SK-N-SH (cell line): Measurements from ENCODE around the gene TTC28. TPM values are rescaled to one million over a fixed set of nuclear protein-coding genes. Genes with fewer than 3 reads are reported as not detected.

Experiments used
- CTCF ChIA-PET: fragments of 300-600, 350-600 bp; formaldehyde crosslinking; extraction: SDS; loops from one replicate; lab custom pipeline; 2021; lab: Yijun Ruan, JAX
- POLR2A ChIA-PET: fragments of 350-600 bp; sonication (Branson Sonifier 250); formaldehyde crosslinking; extraction: SDS; loops from one replicate; lab custom pipeline; 2020; ENCODE audit warnings: antibody characterized with exemption, inconsistent platforms; lab: Yijun Ruan, JAX
- DNase-seq: peaks from one replicate; pipeline ENCODE4 v3.0.0; 2012
- H2AFZ ChIP-seq: fragments of 200-600 bp; sonication (generic); 2 replicates; pipeline ENCODE4 v1.8.1; 2016; ENCODE audit warnings: antibody characterized with exemption, mild to moderate bottlenecking, low read depth
- H3F3A ChIP-seq: fragments of 200-600 bp; sonication (generic); replicated peaks from 2 replicates; pipeline ENCODE3; 2016; ENCODE audit warnings: antibody characterized with exemption, mild to moderate bottlenecking; ENCODE audit not compliant: insufficient read depth
- H3K27ac ChIP-seq, 2 experiments: fragments of 200-500 bp in 1 of 2; fragments of 200-600 bp in 1 of 2; sonication (Bioruptor generic) in 1 of 2; sonication (generic), shearing (Covaris generic) in 1 of 2; 2 replicates each; pipeline versions ENCODE4 v1.5.1 to v1.6.1; 2014 to 2016; ENCODE audit warnings: low read depth in 2 of 2, inconsistent platforms in 1 of 2, low read length in 1 of 2, mild to moderate bottlenecking in 1 of 2, mixed read lengths in 1 of 2
- H3K27me3 ChIP-seq: fragments of 200-600 bp; sonication (generic), shearing (Covaris generic); 2 replicates; pipeline ENCODE4 v1.6.1; 2016; ENCODE audit warnings: mixed run types; ENCODE audit not compliant: insufficient read depth
- H3K36me3 ChIP-seq, 2 experiments: fragments of 200-500 bp in 1 of 2; fragments of 200-600 bp in 1 of 2; sonication (Bioruptor generic) in 1 of 2; sonication (generic) in 1 of 2; replicated peaks in 1 of 2; 2 replicates each; pipeline versions ENCODE3 to v1.5.1; 2014 to 2016; ENCODE audit warnings: low read length in 1 of 2, mild to moderate bottlenecking in 1 of 2; ENCODE audit not compliant: insufficient read depth in 2 of 2, control insufficient read depth in 1 of 2
- H3K4me1 ChIP-seq, 2 experiments: fragments of 200-500 bp in 1 of 2; fragments of 200-600 bp in 1 of 2; sonication (Bioruptor generic) in 1 of 2; sonication (generic), shearing (Covaris generic) in 1 of 2; 2 replicates each; pipeline versions ENCODE4 v1.5.1 to v1.6.1; 2014 to 2016; ENCODE audit warnings: low read depth in 1 of 2, low read length in 1 of 2, mixed run types in 1 of 2; ENCODE audit not compliant: insufficient read depth in 2 of 2, control insufficient read depth in 1 of 2
- H3K4me2 ChIP-seq: fragments of 200-600 bp; sonication (generic), shearing (Covaris generic); 2 replicates; pipeline ENCODE4 v1.6.1; 2017; ENCODE audit warnings: mixed run types
- H3K4me3 ChIP-seq, 2 experiments: fragments of 200-500 bp in 1 of 2; fragments of 200-600 bp in 1 of 2; sonication (Bioruptor generic) in 1 of 2; sonication (generic), shearing (Covaris generic) in 1 of 2; 2 replicates each; pipeline versions ENCODE4 v1.5.1 to v1.8.1; 2014 to 2016; ENCODE audit warnings: low read depth in 2 of 2, inconsistent platforms in 1 of 2, low read length in 1 of 2, mild to moderate bottlenecking in 1 of 2, mixed read lengths in 1 of 2, moderate library complexity in 1 of 2
- H3K79me2 ChIP-seq: fragments of 200-600 bp; sonication (generic); 2 replicates; pipeline ENCODE4 v1.8.1; 2017; ENCODE audit warnings: mild to moderate bottlenecking; ENCODE audit not compliant: insufficient read depth
- H3K9ac ChIP-seq: fragments of 200-600 bp; sonication (generic); 2 replicates; pipeline ENCODE4 v1.6.1; 2017; ENCODE audit warnings: mixed run types
- H3K9me2 ChIP-seq: fragments of 200-600 bp; sonication (generic); 2 replicates; pipeline ENCODE4 v1.6.1; 2017; ENCODE audit warnings: mixed run types
- H3K9me3 ChIP-seq: fragments of 200-600 bp; sonication (generic); 2 replicates; pipeline ENCODE4 v1.6.1; 2017; ENCODE audit warnings: mixed run types, mild to moderate bottlenecking, moderate library complexity
- H4K20me1 ChIP-seq: fragments of 200-600 bp; sonication (generic); 2 replicates; pipeline ENCODE4 v1.6.1; 2017; ENCODE audit warnings: mild to moderate bottlenecking, mixed run types; ENCODE audit not compliant: insufficient read depth
- CTCF ChIP-seq: fragments of 200-600 bp; sonication (generic); IDR thresholded peaks from 2 replicates; pipeline ENCODE4 v1.6.1; 2017; ENCODE audit warnings: antibody characterized with exemption, mild to moderate bottlenecking, moderate library complexity
- ELF1 ChIP-seq: IDR thresholded peaks from 2 replicates; pipeline ENCODE4 v1.4.0; 2012
- EP300 ChIP-seq, 2 experiments: IDR thresholded peaks; 2 replicates each; pipeline versions ENCODE4 v1.4.0 to v1.6.1; 2012; ENCODE audit warnings: borderline replicate concordance in 1 of 2, low read depth in 1 of 2, low read length in 1 of 2
- EZH2phosphoT487 ChIP-seq: fragments of 200-600 bp; sonication (generic); IDR thresholded peaks from 2 replicates; pipeline ENCODE4 v1.6.1; 2017; ENCODE audit warnings: low read depth, mixed run types, mild to moderate bottlenecking, antibody characterized with exemption, moderate library complexity, borderline replicate concordance
- FOSL2 ChIP-seq: IDR thresholded peaks from 2 replicates; pipeline ENCODE4 v1.4.0; 2012; ENCODE audit warnings: low read depth, mild to moderate bottlenecking, moderate library complexity, borderline replicate concordance
- FOXM1 ChIP-seq: IDR thresholded peaks from 2 replicates; pipeline ENCODE4 v1.4.0; 2012; ENCODE audit warnings: low read depth, mild to moderate bottlenecking
- IRF3 ChIP-seq: fragments of 150-350 bp; IDR thresholded peaks from 2 replicates; pipeline ENCODE4 v1.6.1; 2016; ENCODE audit warnings: mild to moderate bottlenecking, low read depth, low read length
- MEF2A ChIP-seq: IDR thresholded peaks from 2 replicates; pipeline ENCODE4 v1.4.0; 2012; ENCODE audit warnings: low read depth, borderline replicate concordance
- NRF1 ChIP-seq: IDR thresholded peaks from 2 replicates; pipeline ENCODE4 v1.6.1; 2012; ENCODE audit warnings: low read depth, mild to moderate bottlenecking, low read length
- POLR2AphosphoS5 ChIP-seq: IDR thresholded peaks from 2 replicates; pipeline ENCODE4 v1.6.1; 2012; ENCODE audit warnings: low read depth, low read length
- RAD21 ChIP-seq: IDR thresholded peaks from 2 replicates; pipeline ENCODE4 v1.6.1; 2012; ENCODE audit warnings: mild to moderate bottlenecking, low read length
- RCOR1 ChIP-seq: fragments of 150-350 bp; IDR thresholded peaks from 2 replicates; pipeline ENCODE4 v1.6.1; 2017; ENCODE audit warnings: antibody characterized with exemption, low read length
- REST ChIP-seq: IDR thresholded peaks from 2 replicates; pipeline ENCODE4 v1.6.1; 2012; ENCODE audit warnings: mild to moderate bottlenecking, low read depth, low read length, moderate library complexity
- TAF1 ChIP-seq: IDR thresholded peaks from 2 replicates; pipeline ENCODE4 v1.6.1; 2012; ENCODE audit warnings: low read depth, mild to moderate bottlenecking, low read length, moderate library complexity, borderline replicate concordance
- TCF12 ChIP-seq: IDR thresholded peaks from 2 replicates; pipeline ENCODE4 v1.4.0; 2012
- USF2 ChIP-seq: fragments of 150-350 bp; IDR thresholded peaks from 2 replicates; pipeline ENCODE4 v1.6.1; 2017; ENCODE audit warnings: antibody characterized with exemption, low read length, low read depth, borderline replicate concordance
- YY1 ChIP-seq: IDR thresholded peaks from 2 replicates; pipeline ENCODE4 v1.4.0; 2012; ENCODE audit warnings: low read depth, mild to moderate bottlenecking
- ZBTB33 ChIP-seq: IDR thresholded peaks from 2 replicates; pipeline ENCODE4 v1.4.0; 2012; ENCODE audit warnings: low read depth, borderline replicate concordance
- WGBS: methylation state at CpG from one replicate; pipeline ENCODE4 v1.1.6; 2017; ENCODE audit warnings: low lambda C conversion rate; 5-methylcytosine and 5-hydroxymethylcytosine counted together
- polyA plus RNA-seq, 3 experiments: library from polyadenylated mRNA; depleted of rRNA; stranded (reverse); fragments of >200 nt; gene quantifications; 2 replicates each; pipeline ENCODE4 v1.2.3, GENCODE V29; 2012

TTC28 gene
- polyA plus RNA-seq, 1 of the 3 experiments (the other 2 are of a cell fraction) = 5.9 TPM

GRCh38 chr22:28718044-28718443, 38.4 kb upstream of the TTC28 start (continued):
- no peak for TF ChIP-seq CTCF
- no peak for TF ChIP-seq NRF1
- no peak for TF ChIP-seq REST

GRCh38 chr22:28716686-28717085, 37.0 kb upstream of the TTC28 start:
- Histone ChIP-seq H3K9me2 (no peaks in the 10 kb centered on the region), H3K4me3 (no peak overlapping the region), H3K27me3 (no peaks in the 10 kb centered on the region), H3K9ac (no peak overlapping the region), H3K36me3 (peaks cover 4 to 15% of the 10 kb centered on the region in 2 experiments), H3K4me2 (no peak overlapping the region), H3F3A (peaks cover 15% of the 10 kb centered on the region), H3K9me3 (no peaks in the 10 kb centered on the region), H3K27ac (no peak overlapping the region), H4K20me1 (no peaks in the 10 kb centered on the region), H3K79me2 (no peaks in the 10 kb centered on the region), H3K4me1 (peaks cover 3 to 13% of the 10 kb centered on the region in 2 experiments; a peak in 2 of 4 replicates), H2AFZ (no peak overlapping the region)
- POLR2A ChIA-PET = no interaction called here
- WGBS = 95% methylated on average over 3 of the region's 3 CpGs
- DNase-seq = no peak
- CTCF ChIA-PET = no interaction called here
- TF ChIP-seq EP300 (IDR thresholded peaks at IDR 0.05; ENCODE audit: borderline replicate concordance in 1 of 2, low read depth in 1 of 2, low read length in 1 of 2) (no peak), ZBTB33 (no peak), YY1 (no peak), EZH2phosphoT487 (no peak), ELF1 (no peak), IRF3 (no peak), TAF1 (no peak), FOSL2 (no peak), RCOR1 (no peak), USF2 (no peak), RAD21 (no peak), TCF12 (no peak), MEF2A (no peak), POLR2AphosphoS5 (no peak), FOXM1 (no peak)
